Suprapubic skin (tissue), 4 donors: ENCODE results near the gene TMTC2.

ENCODE experiments used
- CTCF ChIP-seq, 2 donors: fragments of 200-600 bp in 1 of 2; fragments of 450-650 bp in 1 of 2; sonication (generic) in 1 of 2; IDR thresholded peaks; one replicate each; pipeline ENCODE4 v1.5.1; 2016 to 2019; ENCODE audit warnings: antibody characterized with exemption in 2 of 2, mild to moderate bottlenecking in 1 of 2, moderate library complexity in 1 of 2
- EP300 ChIP-seq: sonication (generic); formaldehyde crosslinking; IDR thresholded peaks from one replicate; pipeline ENCODE4 v1.6.1; 2017; ENCODE audit warnings: antibody characterized with exemption
- POLR2AphosphoS5 ChIP-seq, 3 donors: sonication (generic); formaldehyde crosslinking; IDR thresholded peaks; one replicate each; pipeline ENCODE4 v1.6.1; 2017; ENCODE audit warnings: antibody characterized with exemption in 3 of 3

- no peak for TF ChIP-seq EP300
- TF ChIP-seq CTCF (IDR thresholded peaks at IDR 0.05) = no peak
- no peak for TF ChIP-seq POLR2AphosphoS5 (IDR thresholded peaks at IDR 0.05)
Measured at GRCh38 chr12:82710741-82711140, 24.0 kb downstream of the TMTC2 start.
